HCT116 (cell line): Measurements from ENCODE around the gene GLO1. TPM values are rescaled to one million over a fixed set of nuclear protein-coding genes. Genes with fewer than 3 reads are reported as not detected.

ENCODE experiments used
- ATAC-seq: fragments of 200-7000 bp; cut with Tn5 transposase; 2 replicates; pipeline ENCODE4 v1.9.1; 2020; ENCODE audit warnings: mild to moderate bottlenecking, moderate library complexity
- BruUV-seq: library from RNA; stranded (reverse); fragments of 400-500 nt; replicated peaks from 2 replicates; lab custom pipeline; 2021; lab: Mats Ljungman, UMichigan
- CTCF ChIA-PET: fragments of 300-600 bp; sonication (Branson Sonifier 250); formaldehyde crosslinking; loops from one replicate; lab custom pipeline; 2021; ENCODE audit warnings: antibody characterized with exemption; lab: Charles Lee
- POLR2A ChIA-PET: fragments of 300-600, 350-600 bp; sonication (Branson Sonifier 250); formaldehyde crosslinking; loops from one replicate; lab custom pipeline; 2021; ENCODE audit warnings: antibody characterized with exemption; lab: Charles Lee
- RAD21 ChIA-PET, 2 experiments: fragments of 300-600 bp; sonication (Branson Sonifier 250); formaldehyde crosslinking; loops; one replicate each; lab custom pipeline; 2023; ENCODE audit warnings: low total read pairs in 2 of 2; ENCODE audit not compliant: uncharacterized antibody in 2 of 2, unreplicated experiment in 2 of 2, low non-redundant PET in 1 of 2; lab: Charles Lee
- DNase-seq: peaks from one replicate; pipeline ENCODE4 v3.0.0-alpha.2; 2010; ENCODE audit warnings: low read depth, low spot score
- H2AFZ ChIP-seq: fragments of 200-600 bp; shearing (Covaris generic), sonication (generic); 2 replicates; pipeline ENCODE4 v1.6.1; 2017; ENCODE audit warnings: low read depth, mixed run types, mixed read lengths, antibody characterized with exemption, low read length; ENCODE audit not compliant: poor library complexity, severe bottlenecking
- H3K27ac ChIP-seq: 2 replicates; pipeline ENCODE4 v1.5.1; 2012; ENCODE audit warnings: low read depth, low read length
- H3K27me3 ChIP-seq: fragments of 200-600 bp; sonication (generic); 2 replicates; pipeline ENCODE4 v1.6.1; 2016; ENCODE audit warnings: mixed run types, low read length, mixed read lengths; ENCODE audit not compliant: insufficient read depth
- H3K36me3 ChIP-seq, 2 experiments: fragments of 200-500 bp in 1 of 2; fragments of 200-600 bp in 1 of 2; sonication (Bioruptor generic) in 1 of 2; sonication (generic) in 1 of 2; 2 replicates each; pipeline versions ENCODE4 v1.5.1 to v1.6.1; 2014 to 2016; ENCODE audit warnings: low read length in 2 of 2, inconsistent platforms in 1 of 2, mixed read lengths in 1 of 2, mixed run types in 1 of 2; ENCODE audit not compliant: insufficient read depth in 2 of 2, control insufficient read depth in 1 of 2
- H3K4me1 ChIP-seq, 2 experiments: fragments of 200-600 bp in 1 of 2; sonication (generic) in 1 of 2; 2 replicates each; pipeline versions ENCODE4 v1.5.1 to v1.6.1; 2012 to 2017; ENCODE audit warnings: low read length in 2 of 2, inconsistent platforms in 1 of 2, mild to moderate bottlenecking in 1 of 2, mixed read lengths in 1 of 2, mixed run types in 1 of 2, moderate library complexity in 1 of 2; ENCODE audit not compliant: insufficient read depth in 2 of 2, control insufficient read depth in 1 of 2
- H3K4me2 ChIP-seq: fragments of 200-600 bp; sonication (generic); 2 replicates; pipeline ENCODE4 v1.6.1; 2017; ENCODE audit warnings: mixed run types, low read length, mixed read lengths
- H3K4me3 ChIP-seq, 2 experiments: fragments of 200-600 bp in 1 of 2; sonication (generic) in 1 of 2; replicated peaks in 1 of 2; 2 replicates each; pipeline ENCODE4 v1.5.1; 2011 to 2016; ENCODE audit warnings: low read length in 2 of 2, control low read depth in 1 of 2, low read depth in 1 of 2, mild to moderate bottlenecking in 1 of 2, mixed read lengths in 1 of 2, mixed run types in 1 of 2
- H3K79me2 ChIP-seq: fragments of 200-600 bp; sonication (generic); 2 replicates; pipeline ENCODE4 v1.6.1; 2017; ENCODE audit warnings: mild to moderate bottlenecking, mixed run types, low read length, moderate library complexity, mixed read lengths; ENCODE audit not compliant: insufficient read depth
- H3K9ac ChIP-seq: fragments of 200-600 bp; sonication (generic); 2 replicates; pipeline ENCODE4 v1.6.1; 2016; ENCODE audit warnings: low read length, mixed read lengths
- H3K9me2 ChIP-seq: fragments of 200-600 bp; sonication (generic), shearing (Covaris generic); 2 replicates; pipeline ENCODE4 v1.6.1; 2017; ENCODE audit warnings: mixed run types, mild to moderate bottlenecking, moderate library complexity; ENCODE audit not compliant: insufficient read depth
- H3K9me3 ChIP-seq, 2 experiments: fragments of 200-500 bp in 1 of 2; fragments of 200-600 bp in 1 of 2; sonication (Bioruptor generic) in 1 of 2; sonication (generic) in 1 of 2; 2 replicates each; pipeline ENCODE4 v1.6.1; 2014 to 2017; ENCODE audit warnings: low read length in 2 of 2, mixed read lengths in 2 of 2, inconsistent platforms in 1 of 2, low read depth in 1 of 2, mild to moderate bottlenecking in 1 of 2, mixed run types in 1 of 2, moderate library complexity in 1 of 2; ENCODE audit not compliant: control insufficient read depth in 1 of 2, insufficient read depth in 1 of 2
- H4K20me1 ChIP-seq: fragments of 200-600 bp; sonication (generic), shearing (Covaris generic); 2 replicates; pipeline ENCODE4 v1.6.1; 2017; ENCODE audit warnings: mixed run types, mild to moderate bottlenecking, moderate library complexity; ENCODE audit not compliant: insufficient read depth
- CBX3 ChIP-seq: IDR thresholded peaks from 2 replicates; pipeline ENCODE4 v1.6.1; 2012; ENCODE audit warnings: low read depth
- CEBPB ChIP-seq: IDR thresholded peaks from 2 replicates; pipeline ENCODE4 v1.6.1; 2012; ENCODE audit warnings: low read depth
- CTCF ChIP-seq, 3 experiments: fragments of 200-600 bp in 1 of 3; sonication (generic) in 1 of 3; IDR thresholded peaks in 2 of 3; conservative IDR thresholded peaks in 1 of 3; 2 replicates each; pipeline ENCODE4 v1.5.1; 2012 to 2017; ENCODE audit warnings: low read depth in 2 of 3, low read length in 2 of 3, antibody characterized with exemption in 1 of 3, borderline replicate concordance in 1 of 3, control low read depth in 1 of 3, mild to moderate bottlenecking in 1 of 3, mixed read lengths in 1 of 3, mixed run types in 1 of 3, moderate library complexity in 1 of 3; ENCODE audit not compliant: insufficient read depth in 1 of 3
- EGR1 ChIP-seq: IDR thresholded peaks from 2 replicates; pipeline ENCODE4 v1.6.1; 2012; ENCODE audit warnings: low read depth
- EZH2 ChIP-seq: fragments of 200-600 bp; sonication (generic); IDR thresholded peaks from 2 replicates; pipeline ENCODE4 v1.6.1; 2017; ENCODE audit warnings: antibody characterized with exemption, mixed run types
- EZH2phosphoT487 ChIP-seq: fragments of 200-600 bp; IDR thresholded peaks from 2 replicates; pipeline ENCODE4 v1.6.1; 2018; ENCODE audit warnings: antibody characterized with exemption, borderline replicate concordance
- FOSL1 ChIP-seq: IDR thresholded peaks from 2 replicates; pipeline ENCODE4 v1.6.1; 2012; ENCODE audit warnings: low read depth
- JUND ChIP-seq: IDR thresholded peaks from 2 replicates; pipeline ENCODE4 v1.6.1; 2012
- MAX ChIP-seq: IDR thresholded peaks from 2 replicates; pipeline ENCODE4 v1.6.1; 2012
- POLR2A ChIP-seq: IDR thresholded peaks from 2 replicates; pipeline ENCODE4 v1.7.0; 2011; ENCODE audit warnings: borderline replicate concordance; ENCODE audit not compliant: insufficient read depth, insufficient read length; ENCODE audit errors: extremely low read depth
- POLR2AphosphoS5 ChIP-seq: IDR thresholded peaks from 2 replicates; pipeline ENCODE4 v1.6.1; 2011; ENCODE audit warnings: mild to moderate bottlenecking, low read depth, low read length, moderate library complexity
- REST ChIP-seq: IDR thresholded peaks from 2 replicates; pipeline ENCODE4 v1.6.1; 2012; ENCODE audit warnings: low read depth
- SIN3A ChIP-seq: IDR thresholded peaks from 2 replicates; pipeline ENCODE4 v1.6.1; 2012; ENCODE audit warnings: low read depth
- SP1 ChIP-seq: IDR thresholded peaks from 2 replicates; pipeline ENCODE4 v1.6.1; 2012; ENCODE audit warnings: low read depth
- SRF ChIP-seq: IDR thresholded peaks from 2 replicates; pipeline ENCODE4 v1.6.1; 2012; ENCODE audit warnings: low read depth
- TCF7L2 ChIP-seq: IDR thresholded peaks from 2 replicates; pipeline ENCODE4 v1.7.0; 2011; ENCODE audit warnings: borderline replicate concordance, inconsistent platforms; ENCODE audit not compliant: insufficient read depth, insufficient read length; ENCODE audit errors: extremely low read depth
- YY1 ChIP-seq: IDR thresholded peaks from 2 replicates; pipeline ENCODE4 v1.6.1; 2011; ENCODE audit warnings: low read length, low read depth, moderate library complexity, mild to moderate bottlenecking; ENCODE audit not compliant: insufficient replicate concordance; ENCODE audit errors: extremely low read depth
- ZBTB33 ChIP-seq: IDR thresholded peaks from 2 replicates; pipeline ENCODE4 v1.6.1; 2011; ENCODE audit warnings: mild to moderate bottlenecking, low read length, moderate library complexity; ENCODE audit not compliant: insufficient replicate concordance; ENCODE audit errors: extremely low read depth
- ZFX ChIP-seq: fragments of 450-650 bp; IDR thresholded peaks from 2 replicates; pipeline ENCODE4 v1.6.1; 2017
- ZNF274 ChIP-seq: fragments of 200-500 bp; sonication (Bioruptor generic); IDR thresholded peaks from 2 replicates; pipeline ENCODE4 v1.6.1; 2014; ENCODE audit warnings: mild to moderate bottlenecking, low read depth, low read length, inconsistent platforms
- intact Hi-C: fragments of 100-400 bp; cut with micrococcal nuclease; formaldehyde crosslinking; loops from 2 replicates; pipeline ENCODE4 v1.10.0; 2022
- total RNA-seq: library from RNA; stranded (reverse); gene quantifications from one replicate; pipeline ENCODE4 v1.2.1, GENCODE V29; 2021; ENCODE audit not compliant: unreplicated experiment

The GLO1 gene
- total RNA-seq, 1 experiment from 2014 or later = 191 TPM

GRCh38 chr6:38676974-38677544 is 25.9 kb downstream of the GLO1 start:
- CTCF ChIA-PET = no interaction called here
- no peak for TF ChIP-seq SIN3A
- no peak for TF ChIP-seq ZNF274
- no peak for TF ChIP-seq REST
- no peak for TF ChIP-seq POLR2A
- no peak for TF ChIP-seq EZH2phosphoT487
- no peak for TF ChIP-seq CEBPB
- no peak for TF ChIP-seq YY1
- no peak for TF ChIP-seq JUND
- TF ChIP-seq FOSL1 = no peak
- TF ChIP-seq SRF = no peak
- TF ChIP-seq EZH2 = no peak
- TF ChIP-seq ZBTB33 = no peak
- TF ChIP-seq TCF7L2 = no peak
- no peak for TF ChIP-seq CBX3
- TF ChIP-seq CTCF (IDR thresholded peaks at IDR 0.05 in 2 of 3, conservative IDR thresholded peaks at IDR 0.05 in 1 of 3; ENCODE audit: borderline replicate concordance in 1 of 3, insufficient read depth in 1 of 3, low read depth in 2 of 3, low read length in 2 of 3) = no peak
- TF ChIP-seq ZFX = no peak
- no peak for TF ChIP-seq SP1
- no peak for TF ChIP-seq POLR2AphosphoS5
- no peak for TF ChIP-seq MAX
- no peak for TF ChIP-seq EGR1
- Histone ChIP-seq H3K36me3 (peaks cover 26 to 27% of the 10 kb centered on the region in 2 experiments), H3K9me2 (no peaks in the 10 kb centered on the region), H3K4me3 (no peak overlapping the region), H4K20me1 (no peaks in the 10 kb centered on the region), H3K4me1 (no peaks in the 10 kb centered on the region), H3K27me3 (no peaks in the 10 kb centered on the region), H2AFZ (no peak overlapping the region), H3K9ac (no peak overlapping the region), H3K4me2 (no peak overlapping the region), H3K27ac (no peak overlapping the region), H3K9me3 (no peaks in the 10 kb centered on the region), H3K79me2 (no peaks in the 10 kb centered on the region; the same call in 1 of the 2 replicates)
- RAD21 ChIA-PET = no interaction called here
- ATAC-seq = no peak
- no peak for DNase-seq
- POLR2A ChIA-PET = no interaction called here
- no TSS peak for BruUV-seq
- intact Hi-C loops = loop anchor here (10.0 kb wide), 2 partner anchors 182 to 652 kb away; no protein-coding TSS in a partner anchor
